Large intestine (tissue), 12 donors: ENCODE results near the gene SIK3. TPM values are rescaled to one million over a fixed set of nuclear protein-coding genes. Genes with fewer than 3 reads are reported as not detected.
"Not testable (repeated sequence)": the region's sequence is repeated elsewhere in the genome, so short reads cannot be mapped to it uniquely, and the experiment has no call there.

Source experiments
- DNase-seq, 2 donors: peaks; one replicate each; pipeline versions ENCODE4 v3.0.0 to v3.0.0-alpha.2; 2013
- H3K27ac ChIP-seq: one replicate; pipeline ENCODE4 v1.5.1; 2013; ENCODE audit warnings: low read length
- H3K27me3 ChIP-seq: 2 replicates; pipeline ENCODE4 v1.6.1; 2013; ENCODE audit warnings: low read length; ENCODE audit not compliant: control insufficient read depth, insufficient read depth
- H3K36me3 ChIP-seq: 2 replicates; pipeline ENCODE4 v1.6.1; 2013; ENCODE audit warnings: low read length; ENCODE audit not compliant: control insufficient read depth, insufficient read depth
- H3K4me1 ChIP-seq: one replicate; pipeline ENCODE4 v1.6.1; 2013; ENCODE audit warnings: low read length; ENCODE audit not compliant: control insufficient read depth, insufficient read depth
- H3K4me3 ChIP-seq: one replicate; pipeline ENCODE4 v1.5.1; 2013; ENCODE audit warnings: low read length
- H3K9me3 ChIP-seq: one replicate; pipeline ENCODE4 v1.6.1; 2013; ENCODE audit warnings: mild to moderate bottlenecking, low read depth, low read length, moderate library complexity; ENCODE audit not compliant: control insufficient read depth
- WGBS: methylation state at CpG from one replicate; pipeline ENCODE4 v1.1.5; 2013; ENCODE audit warnings: low lambda C conversion rate; ENCODE audit not compliant: insufficient coverage; 5-methylcytosine and 5-hydroxymethylcytosine counted together
- long read RNA-seq, 11 donors: transcript quantifications; one replicate each; lab custom pipeline, GENCODE V29; 2026
- polyA plus RNA-seq: library from polyadenylated mRNA; unstranded; fragments of 120-200 nt; gene quantifications from one replicate; pipeline ENCODE4 v1.2.1, GENCODE V29; 2013

SIK3 gene
- 34.6 TPM for polyA plus RNA-seq
- long read RNA-seq, donor 1, result 0 reads
- long read RNA-seq, donor 2, partial matches to known transcripts, result 7 of 7 reads
- long read RNA-seq, donor 2, other reads (novel, unspliced or antisense), result 0 of 7 reads
- long read RNA-seq, donor 3, result 0 reads
- long read RNA-seq, donor 4, result 0 reads
- long read RNA-seq, donor 5, result 0 reads
- long read RNA-seq, donor 6, partial matches to known transcripts, result 0 of 1 reads
- long read RNA-seq, donor 6, other reads (novel, unspliced or antisense), result 0 of 1 reads
- long read RNA-seq, donor 7, result 0 reads
- long read RNA-seq, donor 8, partial matches to known transcripts, result 5 of 5 reads
- long read RNA-seq, donor 8, other reads (novel, unspliced or antisense), result 0 of 5 reads
- long read RNA-seq, donor 9, partial matches to known transcripts, result 0 of 1 reads
- long read RNA-seq, donor 9, other reads (novel, unspliced or antisense), result 0 of 1 reads
- long read RNA-seq, donor 10, partial matches to known transcripts, result 6 of 6 reads
- long read RNA-seq, donor 10, other reads (novel, unspliced or antisense), result 0 of 6 reads
- long read RNA-seq, donor 11, full-length matches to known transcripts, result 1 of 1 reads
- long read RNA-seq, donor 11, partial matches to known transcripts, result 0 of 1 reads
- long read RNA-seq, donor 11, other reads (novel, unspliced or antisense), result 0 of 1 reads

- H3K9me3 ChIP-seq, result no peaks in the 10 kb centered on the region
- WGBS, result no CpG with 5 or more reads among the region's 78 CpGs
These were observed at the start of gene SIK3 for GRCh38 chr11:117098269-117099232. Gene SIK3 (minus strand): TSS chr11:117098428. CDS start chr11:117098415, 13 bp downstream.

GRCh38 chr11:117146521-117146920 is 48.3 kb upstream of the SIK3 start:
- H3K27ac ChIP-seq, result no peak overlapping the region

More at GRCh38 chr11:117098269-117099232, at the start of gene SIK3:
- Histone ChIP-seq H3K27me3 (no peaks in the 10 kb centered on the region), H3K36me3 (no peaks in the 10 kb centered on the region), H3K27ac (peak within 1 kb of the TSS; percentile 90), H3K4me3 (peak within 1 kb of the TSS; percentile 90), H3K4me1 (peaks cover 18% of the 10 kb centered on the region)
- peak; percentile 92 to 94 for DNase-seq

GRCh38 chr11:117145393-117145761 is 47.1 kb upstream of the SIK3 start:
- Histone ChIP-seq H3K9me3 (no peaks in the 10 kb centered on the region), H3K4me1 (peaks cover 3% of the 10 kb centered on the region), H3K27ac (peak overlapping the region; percentile 69), H3K27me3 (no peaks in the 10 kb centered on the region), H3K4me3 (peak overlapping the region; percentile 73), H3K36me3 (peaks cover 21% of the 10 kb centered on the region)
- no CpG with 5 or more reads among the region's 5 CpGs for WGBS
- peak in 1 of 2 donors; percentile 16 for DNase-seq

More at GRCh38 chr11:117146521-117146920, 48.3 kb upstream of the SIK3 start:
- DNase-seq, result no peak
- H3K4me3 ChIP-seq, result no peak overlapping the region
- peaks cover 3% of the 10 kb centered on the region for H3K4me1 ChIP-seq
- no peaks in the 10 kb centered on the region for H3K9me3 ChIP-seq
- WGBS, result 100% methylated on average over 3 of the region's 10 CpGs
- H3K27me3 ChIP-seq, result no peaks in the 10 kb centered on the region
- peaks cover 21% of the 10 kb centered on the region for H3K36me3 ChIP-seq

GRCh38 chr11:117144477-117145392 is 46.5 kb upstream of the SIK3 start:
- H3K36me3 ChIP-seq, result peaks cover 21% of the 10 kb centered on the region
- no CpG with 5 or more reads among the region's 62 CpGs for WGBS
- no peaks in the 10 kb centered on the region for H3K27me3 ChIP-seq
- no peaks in the 10 kb centered on the region for H3K9me3 ChIP-seq
- H3K4me1 ChIP-seq, result peaks cover 3% of the 10 kb centered on the region
- peak overlapping the region; percentile 69 for H3K27ac ChIP-seq
- peak; percentile 48 to 56 for DNase-seq
- H3K4me3 ChIP-seq, result peak overlapping the region; percentile 73

GRCh38 chr11:117143871-117144476 is 45.7 kb upstream of the SIK3 start, which contains the start of gene PAFAH1B2:
Gene PAFAH1B2 (plus strand): TSS chr11:117144287. CDS start chr11:117152448, 8,161 bp downstream.
- H3K4me3 ChIP-seq, result peak within 1 kb of the TSS; percentile 73
- no peaks in the 10 kb centered on the region for H3K9me3 ChIP-seq
- WGBS, result no CpG with 5 or more reads among the region's 48 CpGs
- H3K4me1 ChIP-seq, result peaks cover 3% of the 10 kb centered on the region
- H3K36me3 ChIP-seq, result peaks cover 21% of the 10 kb centered on the region
- H3K27ac ChIP-seq, result peak within 1 kb of the TSS; percentile 69
- H3K27me3 ChIP-seq, result no peaks in the 10 kb centered on the region
- DNase-seq, result peak; percentile 95 to 98

GRCh38 chr11:117143390-117143789 is 45.2 kb upstream of the SIK3 start:
- H3K4me1 ChIP-seq, result peaks cover 3% of the 10 kb centered on the region
- H3K27me3 ChIP-seq, result no peaks in the 10 kb centered on the region
- H3K4me3 ChIP-seq, result peak overlapping the region; percentile 73
- peaks cover 17% of the 10 kb centered on the region for H3K36me3 ChIP-seq
- WGBS, result no CpG with 5 or more reads among the region's 5 CpGs
- H3K9me3 ChIP-seq, result no peaks in the 10 kb centered on the region
- peak overlapping the region; percentile 69 for H3K27ac ChIP-seq
- DNase-seq, result peak; percentile 26 to 52

- H3K9me3 ChIP-seq, H3K36me3 ChIP-seq, H3K4me1 ChIP-seq, H3K27me3 ChIP-seq, H3K4me3 ChIP-seq, DNase-seq, H3K27ac ChIP-seq: not testable (repeated sequence)
- WGBS, result no CpG with 5 or more reads among the region's 15 CpGs
These were observed 39.2 kb upstream of the SIK3 start for GRCh38 chr11:117137223-117138086.

GRCh38 chr11:117134979-117135378 is 36.8 kb upstream of the SIK3 start:
- no CpG with 5 or more reads among the region's 4 CpGs for WGBS
- H3K36me3 ChIP-seq, H3K4me1 ChIP-seq, H3K9me3 ChIP-seq, H3K27me3 ChIP-seq, DNase-seq, H3K27ac ChIP-seq, H3K4me3 ChIP-seq: not testable (repeated sequence)
